LoVo (cell line): ENCODE data around the gene ANGPTL4.
"Not testable (repeated sequence)": the region's sequence is repeated elsewhere in the genome, so short reads cannot be mapped to it uniquely, and the experiment has no call there.

ENCODE experiments used
- DNase-seq: peaks from one replicate; pipeline ENCODE4 v3.0.0-alpha.2; 2016; ENCODE audit warnings: low spot score

The ANGPTL4 gene

GRCh38 chr19:8389891-8390616 is 26.1 kb downstream of the ANGPTL4 start, which contains the start of gene RAB11B:
TSS of gene RAB11B (plus strand) at chr19:8390360. CDS start at chr19:8390417, 57 bp downstream.
- DNase-seq, result peak; percentile 99

- DNase-seq, result peak; percentile 91
Measured at GRCh38 chr19:8390617-8390981, 26.6 kb downstream of the ANGPTL4 start.

- no peak for DNase-seq
Measured at GRCh38 chr19:8391198-8392016, 27.5 kb downstream of the ANGPTL4 start.

DNA sequence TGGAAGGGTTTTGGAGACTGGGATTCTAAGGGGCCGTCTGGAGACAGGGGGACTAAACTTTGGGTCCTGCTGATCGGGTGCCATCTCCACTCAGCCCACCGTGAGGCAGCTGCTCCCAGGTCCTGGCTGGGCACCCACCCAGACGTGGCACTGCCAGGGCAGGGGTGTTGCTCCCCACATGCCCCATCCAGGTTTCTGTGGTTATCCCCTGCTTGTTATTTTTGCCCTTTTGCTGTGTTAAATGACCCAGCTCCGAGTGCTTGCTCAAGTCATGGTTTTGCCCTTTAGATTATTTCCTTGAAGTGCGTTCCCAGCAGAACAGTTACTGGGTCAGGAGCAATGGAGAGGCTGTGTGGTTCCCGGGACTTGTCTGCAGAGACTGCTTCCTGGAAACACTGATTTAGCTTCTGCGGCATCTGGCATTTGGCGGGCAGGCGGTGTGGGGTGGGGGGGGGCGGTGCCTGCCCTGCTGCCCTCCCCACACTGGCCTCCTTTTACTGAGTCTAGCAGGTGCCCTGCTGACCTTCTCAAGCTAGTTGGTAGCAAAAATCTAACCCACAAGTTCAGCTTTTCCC is 28.1 kb downstream of the ANGPTL4 start:
- no peak for DNase-seq

GRCh38 chr19:8393192-8393870 is 29.4 kb downstream of the ANGPTL4 start:
- no peak for DNase-seq

GRCh38 chr19:8393871-8394250 is 29.9 kb downstream of the ANGPTL4 start:
- no peak for DNase-seq

- no peak for DNase-seq
Measured at GRCh38 chr19:8395621-8396082, 31.7 kb downstream of the ANGPTL4 start.

- DNase-seq, result no peak
Measured at GRCh38 chr19:8396185-8396562, 32.2 kb downstream of the ANGPTL4 start.

- DNase-seq, result no peak
Measured at GRCh38 chr19:8396563-8397203, 32.7 kb downstream of the ANGPTL4 start.

DNA sequence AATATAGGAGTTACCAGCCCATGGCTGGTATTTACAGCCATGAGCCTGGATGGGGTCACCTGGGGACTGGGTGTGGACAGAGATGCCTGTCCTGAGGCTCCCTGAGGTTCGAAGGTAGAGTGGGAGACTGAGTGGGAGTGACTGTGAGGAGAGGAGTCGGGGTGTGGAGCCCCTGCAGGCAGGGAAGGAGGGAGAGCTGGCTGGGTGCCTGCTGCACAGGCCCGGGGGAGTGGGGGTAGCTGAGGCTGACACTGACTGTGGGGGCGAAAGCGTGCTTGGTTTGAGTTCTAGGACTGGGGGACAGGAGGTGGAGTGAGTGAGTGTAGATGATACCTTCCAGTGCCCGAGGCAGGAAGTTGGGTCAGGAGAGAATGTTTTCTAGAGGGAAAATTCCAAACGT is 33.3 kb downstream of the ANGPTL4 start:
- no peak for DNase-seq

DNA sequence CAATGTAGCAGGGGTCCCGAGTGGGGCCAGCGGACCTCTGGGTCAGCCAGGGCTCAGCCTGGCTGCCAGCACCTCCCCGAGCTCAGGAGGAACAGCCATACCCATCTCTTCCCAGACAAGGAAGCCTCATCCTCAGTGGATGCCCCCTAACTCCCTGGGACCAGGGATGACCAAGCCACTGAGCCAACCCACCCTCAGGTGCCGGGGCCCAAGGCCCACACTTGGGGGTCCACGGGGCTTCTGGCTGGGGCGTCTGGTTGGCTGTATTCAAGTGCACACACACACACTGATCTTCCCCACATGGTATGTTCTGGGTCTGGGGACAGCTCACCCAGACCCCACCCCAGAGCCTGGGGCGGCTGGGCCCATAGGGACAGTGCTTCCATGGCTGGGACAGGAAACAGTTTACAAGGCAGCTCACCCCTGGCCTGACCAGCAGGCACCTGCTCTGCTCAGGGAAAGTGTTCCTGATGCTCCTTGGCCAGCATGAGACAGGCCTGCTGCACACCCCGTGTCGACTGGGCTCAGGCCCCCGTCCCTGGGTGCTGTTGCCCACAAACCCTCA is 33.9 kb downstream of the ANGPTL4 start:
- DNase-seq, result no peak

GRCh38 chr19:8398311-8398771 is 34.4 kb downstream of the ANGPTL4 start:
- no peak for DNase-seq

DNA sequence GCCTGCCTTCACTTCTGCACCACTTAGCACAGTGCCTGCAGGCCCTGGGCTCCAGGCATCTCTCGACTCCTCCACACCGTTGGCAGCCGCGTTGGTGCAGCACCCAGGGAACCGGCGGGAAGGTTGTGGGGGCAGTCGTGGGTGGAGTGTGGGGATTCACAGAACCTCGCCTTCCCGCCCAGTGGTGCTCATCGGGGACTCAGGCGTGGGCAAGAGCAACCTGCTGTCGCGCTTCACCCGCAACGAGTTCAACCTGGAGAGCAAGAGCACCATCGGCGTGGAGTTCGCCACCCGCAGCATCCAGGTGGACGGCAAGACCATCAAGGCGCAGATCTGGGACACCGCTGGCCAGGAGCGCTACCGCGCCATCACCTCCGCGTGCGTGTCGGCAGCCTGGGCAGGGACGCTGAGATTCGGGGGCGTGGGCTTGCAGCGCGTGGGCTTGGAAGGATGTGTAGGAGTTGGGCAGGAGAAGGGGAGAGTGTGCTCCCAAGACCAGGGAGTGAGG is 35.8 kb downstream of the ANGPTL4 start:
- DNase-seq, result no peak

DNA sequence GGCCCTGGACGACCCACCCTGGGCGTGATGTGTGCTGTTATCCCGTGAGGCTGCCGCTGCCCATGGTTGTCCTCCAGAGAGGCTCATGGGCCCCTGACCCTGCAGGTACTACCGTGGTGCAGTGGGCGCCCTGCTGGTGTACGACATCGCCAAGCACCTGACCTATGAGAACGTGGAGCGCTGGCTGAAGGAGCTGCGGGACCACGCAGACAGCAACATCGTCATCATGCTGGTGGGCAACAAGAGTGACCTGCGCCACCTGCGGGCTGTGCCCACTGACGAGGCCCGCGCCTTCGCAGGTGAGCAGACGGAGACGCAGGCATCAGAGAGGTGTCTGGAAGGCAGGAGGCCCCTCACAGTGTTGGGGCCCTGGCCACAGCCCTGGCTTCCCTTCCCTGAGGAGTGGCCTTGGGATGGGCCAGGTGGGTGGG is 38.0 kb downstream of the ANGPTL4 start:
- DNase-seq, result no peak

DNA sequence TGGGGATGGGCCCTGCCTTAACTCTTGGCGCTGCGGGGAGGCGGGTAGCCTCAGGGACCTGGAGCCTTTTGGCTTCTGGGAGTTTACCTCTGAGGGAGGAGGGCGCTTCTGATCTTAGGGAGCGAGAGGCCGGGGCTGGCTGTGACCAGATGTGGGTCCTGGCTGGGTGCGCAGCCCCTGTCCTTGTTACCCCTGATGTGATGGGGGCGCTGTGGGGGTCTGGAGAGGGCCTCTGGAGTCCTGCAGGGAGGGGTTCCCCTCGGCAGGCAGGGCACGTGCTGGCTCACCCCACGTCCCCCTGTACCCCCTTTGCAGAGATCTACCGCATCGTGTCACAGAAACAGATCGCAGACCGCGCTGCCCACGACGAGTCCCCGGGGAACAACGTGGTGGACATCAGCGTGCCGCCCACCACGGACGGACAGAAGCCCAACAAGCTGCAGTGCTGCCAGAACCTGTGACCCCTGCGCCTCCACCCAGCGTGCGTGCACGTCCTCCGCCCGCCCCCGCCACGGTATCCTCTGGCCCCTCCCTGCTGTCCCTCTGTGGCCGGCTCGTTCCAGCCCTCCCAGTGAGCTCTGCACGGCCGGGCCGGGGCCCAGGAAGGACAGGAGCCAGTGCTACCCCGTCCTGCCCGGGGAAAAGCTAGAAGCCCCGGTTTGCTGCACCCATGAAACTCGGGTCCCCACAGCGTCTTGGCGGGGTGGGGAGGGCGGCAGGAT is 39.3 kb downstream of the ANGPTL4 start:
- no peak for DNase-seq

GRCh38 chr19:8403820-8404109 is 39.8 kb downstream of the ANGPTL4 start:
- no peak for DNase-seq

- no peak for DNase-seq
Measured at GRCh38 chr19:8404391-8405151, 40.6 kb downstream of the ANGPTL4 start.

GRCh38 chr19:8410718-8411117 is 46.8 kb downstream of the ANGPTL4 start:
- not testable (repeated sequence) for DNase-seq

GRCh38 chr19:8412783-8413628 is 49.1 kb downstream of the ANGPTL4 start, which contains the start of gene MARCHF2:
TSS of gene MARCHF2 (plus strand) at chr19:8413305. CDS start at chr19:8421841, 8,536 bp downstream.
- DNase-seq, result peak; percentile 95
